Erythroblast (primary cell): Measurements from ENCODE around the gene FBXL19.

Experiments used
- DNase-seq, 2 experiments: peaks; one replicate each; lab custom pipeline; 2025; lab: John Stamatoyannopoulos, UW
- GATA1 ChIP-seq: IDR thresholded peaks from 2 replicates; pipeline ENCODE4 v1.6.1; 2011; ENCODE audit warnings: low read depth, mild to moderate bottlenecking, control low read depth, low read length, moderate library complexity
- POLR2A ChIP-seq: IDR thresholded peaks from 2 replicates; pipeline ENCODE4 v1.6.1; 2011; ENCODE audit warnings: mild to moderate bottlenecking, low read length

Gene FBXL19

GRCh38 chr16:30921748-30922419, 1.5 kb upstream of the FBXL19 start:
- peak; percentile 86 to 89 for DNase-seq
- TF ChIP-seq GATA1 = no peak
- no peak for TF ChIP-seq POLR2A

GRCh38 chr16:30922420-30922959, 882 bp upstream of the FBXL19 start:
- DNase-seq = peak; percentile 99 to 100
- TF ChIP-seq GATA1 = no peak
- no peak for TF ChIP-seq POLR2A

GRCh38 chr16:30922960-30923535, 324 bp upstream of the FBXL19 start:
- peak; percentile 63 for TF ChIP-seq POLR2A
- no peak for TF ChIP-seq GATA1
- DNase-seq = peak; percentile 98

- TF ChIP-seq GATA1 (no peak), POLR2A (no peak)
- DNase-seq = no peak
Observed at GRCh38 chr16:30924076-30924912, 922 bp downstream of the FBXL19 start.

- no peak for DNase-seq
- no peak for TF ChIP-seq GATA1
- TF ChIP-seq POLR2A = no peak
Observed at GRCh38 chr16:30924913-30925631, 1.7 kb downstream of the FBXL19 start.

GRCh38 chr16:30925632-30925987, 2.2 kb downstream of the FBXL19 start:
- no peak for DNase-seq
- no peak for TF ChIP-seq POLR2A
- TF ChIP-seq GATA1 = no peak

- no peak for DNase-seq
- TF ChIP-seq GATA1 (no peak), POLR2A (no peak)
Observed at GRCh38 chr16:30925995-30926811, 2.8 kb downstream of the FBXL19 start.

GRCh38 chr16:30926937-30927788, 3.8 kb downstream of the FBXL19 start:
- no peak for TF ChIP-seq POLR2A
- TF ChIP-seq GATA1 = no peak
- no peak for DNase-seq

GRCh38 chr16:30927789-30928378, 4.5 kb downstream of the FBXL19 start:
- DNase-seq = no peak
- no peak for TF ChIP-seq GATA1
- TF ChIP-seq POLR2A = no peak

- DNase-seq = no peak
- TF ChIP-seq GATA1 (no peak), POLR2A (no peak)
Observed at GRCh38 chr16:30928390-30928789, 5.0 kb downstream of the FBXL19 start.

- TF ChIP-seq GATA1 (no peak), POLR2A (no peak)
- DNase-seq = no peak
Observed at GRCh38 chr16:30929167-30929566, 5.8 kb downstream of the FBXL19 start.
